A204.1 (cell line): ENCODE results near the gene DCAF17.
"Not testable (repeated sequence)": the region's sequence is repeated elsewhere in the genome, so short reads cannot be mapped to it uniquely, and the experiment has no call there.

Source experiments
- FAIRE-seq: peaks from 2 replicates; lab custom pipeline; 2012; peaks lifted over from hg19 to GRCh38; lab: Jason Lieb, UNC

DCAF17 gene

DNA sequence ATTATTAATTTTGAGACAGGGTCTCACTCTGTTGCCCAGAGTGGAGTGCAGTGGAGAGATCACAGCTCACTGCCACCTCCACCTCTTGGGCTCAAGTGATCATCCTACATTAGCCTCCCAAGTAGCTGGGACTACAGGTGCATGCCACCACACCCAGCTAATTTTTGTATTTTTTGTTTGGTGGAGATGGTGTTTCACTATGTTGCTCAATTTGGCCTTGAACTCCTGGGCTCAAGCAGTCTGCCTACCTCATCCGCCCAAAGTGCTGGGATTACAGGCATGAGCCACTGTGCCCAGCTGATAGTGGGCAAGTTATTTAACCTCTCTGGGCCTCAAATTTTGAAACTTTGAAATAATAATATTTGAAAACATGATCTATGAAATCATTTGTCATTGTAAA lies 26.5 kb downstream of the DCAF17 start:
- no peak for FAIRE-seq

DNA sequence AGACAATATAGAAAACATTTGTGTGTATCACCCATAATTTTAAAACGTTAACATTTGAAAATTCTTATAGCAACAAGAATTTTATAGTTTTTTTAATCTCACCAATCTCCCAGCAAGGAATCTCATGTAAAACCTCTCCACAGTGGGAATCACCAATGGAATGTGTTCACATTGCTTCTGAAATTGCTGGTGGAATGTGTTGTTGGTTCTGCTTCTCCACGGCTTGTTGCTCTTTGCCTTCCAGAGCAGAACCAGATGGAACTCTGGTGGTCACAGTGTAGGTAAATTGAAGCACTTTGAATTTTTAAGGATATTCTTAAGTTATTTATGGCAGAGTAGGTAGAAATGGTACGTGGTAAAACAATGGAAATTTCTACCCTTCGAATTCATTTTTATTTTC lies 35.1 kb downstream of the DCAF17 start:
- no peak for FAIRE-seq

DNA sequence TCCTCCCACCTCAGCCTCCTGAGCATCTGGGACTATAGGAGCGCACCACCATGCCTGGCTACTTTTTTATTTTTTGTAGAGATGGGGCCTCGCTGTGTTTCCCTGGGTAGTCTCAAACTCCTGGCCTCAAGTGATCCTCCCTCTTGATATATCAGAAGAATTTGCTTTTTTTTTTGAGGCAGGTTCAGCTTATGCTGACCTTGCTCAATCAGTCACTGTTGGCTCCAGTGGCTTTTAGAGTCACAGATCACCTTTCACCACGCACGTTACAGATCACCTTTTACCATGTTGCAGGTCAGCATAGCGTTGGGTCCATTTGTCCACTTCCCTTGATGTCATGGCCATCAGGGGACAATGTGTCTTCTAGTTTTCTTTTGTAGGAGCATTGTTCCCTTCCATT lies 36.1 kb downstream of the DCAF17 start:
- no peak for FAIRE-seq

DNA sequence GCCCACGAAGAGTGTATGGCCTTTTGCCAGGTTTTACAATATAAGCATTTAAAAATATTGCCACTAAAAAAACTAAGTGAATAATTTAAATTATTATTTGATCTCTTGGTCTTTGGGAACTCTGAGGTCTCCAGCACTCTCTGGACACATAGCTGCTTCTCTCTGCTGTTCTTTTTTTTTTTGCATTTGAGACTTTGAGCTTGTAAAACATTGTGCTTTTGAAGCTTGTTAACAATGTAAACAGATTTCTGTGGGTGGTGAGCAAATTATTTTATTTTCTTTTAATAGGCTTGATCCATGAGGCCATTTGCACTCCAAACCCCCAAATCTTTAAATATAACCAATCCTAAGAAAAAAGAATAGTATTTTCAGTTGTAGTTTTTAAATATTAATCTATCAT lies 42.0 kb downstream of the DCAF17 start:
- no peak for FAIRE-seq

DNA sequence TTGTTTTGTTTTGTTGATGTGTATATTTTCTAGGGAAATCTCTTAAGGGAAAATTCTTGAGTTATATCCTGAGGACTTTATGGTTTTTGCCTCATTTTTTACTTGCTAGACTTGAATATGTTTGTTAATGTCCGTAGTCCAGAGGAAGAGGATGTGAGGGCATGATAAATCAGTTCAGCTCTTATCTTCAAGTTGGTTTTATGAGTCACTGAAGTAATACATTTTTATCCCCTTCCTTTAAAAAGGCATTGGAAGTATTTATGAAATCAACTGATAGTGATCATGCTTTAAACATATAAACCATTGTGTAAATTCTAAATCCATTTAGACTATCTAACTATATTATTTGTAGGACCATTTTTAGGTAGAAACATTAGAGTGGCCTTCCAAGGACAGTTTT lies 44.3 kb downstream of the DCAF17 start:
- FAIRE-seq = no peak

DNA sequence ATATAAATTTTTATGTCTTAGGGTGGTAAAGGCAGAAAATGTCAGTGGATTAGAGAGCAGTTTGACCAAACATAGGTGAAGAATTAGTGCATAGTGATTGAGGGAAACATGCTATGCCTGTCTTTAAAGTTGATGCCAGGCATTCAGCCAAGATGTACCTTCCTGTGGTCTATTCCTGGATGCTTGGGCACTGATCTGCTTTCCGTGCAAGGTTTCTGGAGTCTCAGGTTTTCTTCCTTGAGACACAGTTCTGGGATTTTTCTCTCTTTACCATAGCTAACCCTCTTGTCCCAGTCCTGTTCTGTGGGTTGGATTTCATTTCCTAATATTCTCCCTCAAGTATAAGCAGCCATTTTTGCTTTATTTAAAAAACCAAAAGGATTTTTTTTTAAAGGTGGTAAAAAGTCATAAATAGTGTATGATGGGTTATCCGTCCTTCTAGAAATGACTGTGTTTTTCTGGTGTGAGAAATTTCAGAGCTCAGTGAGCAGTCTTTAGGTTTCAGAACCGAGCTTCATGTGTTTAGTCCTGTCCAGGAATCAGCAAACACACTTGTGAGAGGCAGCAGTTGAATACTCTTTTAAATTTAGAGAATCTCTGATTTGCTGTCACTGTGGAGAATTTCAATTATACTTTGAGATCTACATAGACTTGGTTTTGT lies 45.3 kb downstream of the DCAF17 start:
- no peak for FAIRE-seq

DNA sequence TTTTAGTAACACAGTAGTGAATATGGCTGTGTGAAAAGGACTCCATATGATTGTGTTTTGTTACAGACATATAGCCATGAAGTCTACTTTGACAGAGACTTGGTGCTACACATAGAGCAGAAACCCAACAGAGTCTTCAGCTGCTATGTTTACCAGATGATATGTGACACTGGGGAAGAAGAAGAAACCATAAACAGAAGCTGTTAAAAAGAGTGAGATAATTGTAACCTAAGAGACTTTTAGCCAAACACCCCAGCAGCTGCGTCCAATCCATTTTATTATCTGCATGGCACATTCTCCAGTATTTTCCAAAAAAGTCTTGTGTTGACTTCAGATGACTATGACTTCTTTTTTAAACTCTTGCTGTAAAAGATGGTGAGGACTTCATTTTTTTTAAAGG lies 46.9 kb downstream of the DCAF17 start:
- no peak for FAIRE-seq

DNA sequence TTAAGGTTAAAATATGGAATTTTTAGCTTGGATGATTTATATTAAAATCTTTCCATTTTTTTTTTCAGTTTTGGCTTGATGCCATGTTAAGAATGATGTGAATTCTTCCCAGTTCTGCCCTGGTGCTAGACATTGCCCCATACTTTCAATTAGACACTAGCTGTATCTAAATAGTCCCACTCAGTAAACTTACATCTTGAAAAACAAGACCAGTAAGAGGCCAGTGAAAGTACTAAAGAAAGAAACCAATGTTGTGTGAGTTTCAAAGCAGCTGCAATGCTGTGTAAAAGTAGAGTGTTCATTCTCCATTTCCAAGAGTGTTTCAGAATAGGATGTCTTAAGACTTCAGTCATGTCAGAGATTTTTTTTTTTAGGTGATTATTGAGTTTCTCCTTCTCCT lies 48.3 kb downstream of the DCAF17 start:
- FAIRE-seq = no peak

DNA sequence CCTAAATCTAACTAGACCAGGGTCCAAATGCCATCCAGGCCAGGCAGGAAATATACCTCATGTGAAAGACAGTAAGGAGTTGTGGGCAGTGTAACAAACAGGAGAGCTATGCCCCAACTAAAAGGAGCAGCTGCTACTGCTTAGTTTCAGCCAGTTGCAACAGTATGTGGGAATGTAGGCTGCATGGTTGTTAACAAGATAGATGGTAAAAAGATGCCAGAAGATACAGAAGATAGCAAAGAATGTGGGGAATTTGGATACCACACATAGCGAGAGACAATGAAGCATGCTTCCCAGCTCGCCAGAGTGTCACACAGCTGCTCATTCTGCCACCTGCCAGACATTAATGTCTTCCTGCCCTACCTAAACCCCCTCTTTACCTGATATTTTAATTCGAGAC lies 48.9 kb downstream of the DCAF17 start:
- no peak for FAIRE-seq

DNA sequence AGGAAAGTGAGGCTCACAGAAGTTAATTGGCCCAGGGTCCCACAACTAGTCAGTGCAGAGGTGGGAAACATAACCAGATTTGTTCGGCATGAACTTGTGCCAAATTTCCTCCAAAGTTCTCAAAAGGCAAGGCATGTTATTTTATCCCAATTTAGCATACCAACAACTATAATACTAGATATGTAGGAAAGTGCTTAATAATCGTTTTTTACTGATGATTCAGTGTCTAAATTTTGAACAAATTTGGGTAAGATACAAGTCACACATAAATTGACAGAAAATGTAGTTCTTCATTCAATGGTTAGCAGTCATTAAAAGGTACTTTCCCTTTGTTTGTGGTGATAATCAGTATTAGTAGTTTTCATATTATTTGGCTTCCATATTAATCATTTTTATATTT lies 49.8 kb downstream of the DCAF17 start:
- FAIRE-seq = no peak

DNA sequence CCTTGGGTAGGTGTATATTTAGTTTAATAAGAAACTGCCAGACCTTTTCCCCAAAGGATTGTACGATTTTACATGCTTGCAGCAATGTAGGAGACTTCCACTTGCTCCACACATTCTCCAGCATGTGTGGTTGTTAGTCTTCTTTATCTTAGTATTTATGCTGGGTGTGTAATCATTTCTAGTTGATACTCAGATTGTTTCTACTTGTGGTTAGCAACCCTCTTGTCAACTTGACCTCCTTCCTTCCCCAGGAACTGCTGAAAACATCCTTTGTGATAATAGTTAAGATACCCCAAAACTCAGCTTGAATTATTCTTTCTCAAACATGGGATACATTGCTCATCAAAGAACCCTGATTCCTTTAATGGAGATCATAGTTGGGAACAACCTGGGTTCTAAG lies 51.1 kb downstream of the DCAF17 start:
- no peak for FAIRE-seq

DNA sequence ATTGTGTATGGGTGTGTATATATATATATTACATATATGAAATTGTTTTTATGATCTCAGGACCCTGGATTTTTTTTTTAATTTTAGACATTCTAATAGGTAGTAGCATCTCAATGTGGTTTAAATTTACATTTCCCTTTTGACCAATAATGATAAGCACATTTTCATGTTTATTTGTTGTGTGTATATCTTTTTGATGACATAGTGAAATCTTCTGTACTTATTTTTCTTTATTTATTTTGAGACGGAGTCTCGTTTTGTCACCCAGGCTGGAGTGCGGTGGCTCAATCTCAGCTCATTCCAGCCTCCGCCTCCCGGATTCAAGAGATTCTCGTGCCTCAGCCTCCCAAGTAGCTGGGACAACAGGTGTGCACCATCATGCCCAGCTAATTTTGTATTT lies 53.2 kb downstream of the DCAF17 start:
- no peak for FAIRE-seq

DNA sequence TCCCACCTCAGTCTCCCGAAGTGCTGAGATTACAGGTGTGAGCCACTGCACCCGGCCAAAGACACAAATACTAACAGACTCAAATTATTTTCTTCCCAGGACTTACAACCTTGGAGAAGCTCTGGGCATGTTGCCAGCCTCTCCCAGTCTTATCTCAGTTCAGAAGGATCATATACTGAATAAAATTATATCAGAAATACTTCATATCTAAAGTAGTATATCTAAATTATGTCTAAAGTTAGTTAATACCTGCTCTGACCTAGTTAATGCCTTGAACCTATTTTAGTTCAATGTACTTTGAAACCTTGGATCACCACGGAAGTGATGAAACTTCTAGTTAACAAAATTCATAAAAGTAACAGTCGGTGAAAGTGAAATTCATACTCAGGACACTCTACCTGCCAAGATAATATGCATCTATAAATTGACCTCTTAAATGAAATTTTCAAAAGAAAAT lies 53.8 kb downstream of the DCAF17 start:
- FAIRE-seq = no peak

DNA sequence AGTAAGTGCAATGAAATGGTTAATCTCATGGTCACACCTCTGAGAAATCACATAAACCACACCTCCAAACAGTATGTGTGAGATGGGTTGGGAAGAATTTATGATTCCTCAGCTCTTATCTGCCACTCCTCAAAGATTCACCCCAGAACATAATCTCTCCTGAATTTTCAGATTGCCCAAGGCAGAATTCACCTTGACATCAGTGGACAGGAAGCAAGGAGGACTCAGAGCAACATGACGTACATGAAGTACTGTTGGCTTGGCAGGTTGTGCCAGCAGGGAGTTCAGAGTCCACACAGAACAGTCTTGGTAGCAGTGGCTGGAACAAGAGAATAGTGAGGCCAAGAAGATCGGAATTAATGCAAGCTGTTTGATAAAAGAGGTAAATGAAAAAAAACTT lies 56.6 kb downstream of the DCAF17 start:
- FAIRE-seq = no peak

DNA sequence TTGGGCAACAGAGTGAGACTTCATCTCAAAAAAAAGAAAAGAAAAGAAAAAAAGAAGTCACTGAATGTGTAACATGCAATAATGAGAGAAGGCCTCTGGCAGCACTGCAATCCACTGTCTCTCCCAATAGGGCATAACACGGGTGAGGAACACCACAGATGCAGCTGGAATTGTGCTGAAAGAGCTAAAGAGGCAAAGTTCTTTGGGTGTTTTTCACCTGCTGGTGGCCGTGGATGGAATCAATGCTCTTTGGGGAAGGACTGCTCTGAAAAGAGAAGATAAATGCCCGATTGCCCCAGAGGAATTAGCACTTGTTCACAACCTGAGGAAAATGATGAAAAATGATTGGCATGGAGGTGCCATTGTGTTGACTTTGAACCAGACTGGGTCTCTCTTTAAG lies 57.3 kb downstream of the DCAF17 start:
- FAIRE-seq = no peak

DNA sequence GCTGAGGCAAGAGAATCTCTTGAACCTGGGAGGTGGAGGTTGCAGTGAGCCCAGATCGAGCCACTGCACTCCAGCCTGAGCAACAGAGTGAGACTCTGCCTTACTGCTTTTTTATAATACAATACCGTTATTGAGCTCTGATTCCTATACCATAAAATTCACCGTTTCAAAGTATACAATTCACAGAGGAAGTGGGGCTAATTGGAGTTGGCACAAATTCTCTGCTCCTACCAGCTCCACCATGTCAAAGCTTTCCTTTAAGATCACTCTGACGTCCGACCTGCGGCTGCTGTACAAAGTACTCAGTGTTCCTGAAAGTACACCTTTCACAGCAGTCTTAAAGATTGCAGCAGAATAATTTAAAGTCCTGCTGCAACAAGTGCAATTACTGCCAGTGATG lies 58.6 kb downstream of the DCAF17 start:
- FAIRE-seq = no peak

DNA sequence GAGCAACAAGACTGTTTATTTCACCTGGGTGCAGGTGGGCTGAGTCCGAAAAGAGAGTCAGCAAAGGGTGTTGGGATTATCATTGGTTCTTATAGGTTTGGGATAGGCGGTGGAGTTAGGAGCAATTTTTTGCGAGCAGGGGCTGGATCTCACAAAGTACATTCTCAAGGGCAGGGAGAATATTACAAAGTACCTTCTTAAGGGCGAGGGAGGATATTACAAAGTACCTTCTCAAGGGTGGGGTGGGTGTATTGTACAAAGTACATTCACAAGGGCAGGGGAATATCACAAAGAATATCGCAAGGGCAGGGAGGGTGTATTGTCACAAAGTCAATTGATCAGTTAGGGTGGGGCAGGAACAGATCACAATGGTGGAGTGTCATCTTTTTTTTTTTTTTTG lies 63.6 kb downstream of the DCAF17 start:
- FAIRE-seq = not testable (repeated sequence)

DNA sequence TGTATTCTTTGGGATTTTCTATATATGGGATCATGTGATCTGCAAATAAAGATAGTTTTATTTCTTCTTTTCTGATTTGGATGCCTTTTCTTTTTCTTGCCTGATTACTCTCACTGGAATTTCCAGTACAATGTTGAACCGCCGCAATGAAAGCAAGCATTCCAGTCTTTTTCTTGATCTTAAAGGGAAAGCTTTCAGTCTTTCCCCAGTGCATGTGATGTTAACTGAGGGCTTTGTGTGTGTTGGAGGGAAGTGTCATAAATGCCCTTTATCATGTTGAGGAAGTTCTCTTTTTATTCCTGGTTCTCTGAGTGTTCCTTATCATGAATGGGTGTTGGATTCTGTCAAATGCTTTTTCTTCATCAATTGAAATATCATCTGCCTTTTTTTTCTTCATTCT lies 71.3 kb downstream of the DCAF17 start:
- FAIRE-seq = no peak

DNA sequence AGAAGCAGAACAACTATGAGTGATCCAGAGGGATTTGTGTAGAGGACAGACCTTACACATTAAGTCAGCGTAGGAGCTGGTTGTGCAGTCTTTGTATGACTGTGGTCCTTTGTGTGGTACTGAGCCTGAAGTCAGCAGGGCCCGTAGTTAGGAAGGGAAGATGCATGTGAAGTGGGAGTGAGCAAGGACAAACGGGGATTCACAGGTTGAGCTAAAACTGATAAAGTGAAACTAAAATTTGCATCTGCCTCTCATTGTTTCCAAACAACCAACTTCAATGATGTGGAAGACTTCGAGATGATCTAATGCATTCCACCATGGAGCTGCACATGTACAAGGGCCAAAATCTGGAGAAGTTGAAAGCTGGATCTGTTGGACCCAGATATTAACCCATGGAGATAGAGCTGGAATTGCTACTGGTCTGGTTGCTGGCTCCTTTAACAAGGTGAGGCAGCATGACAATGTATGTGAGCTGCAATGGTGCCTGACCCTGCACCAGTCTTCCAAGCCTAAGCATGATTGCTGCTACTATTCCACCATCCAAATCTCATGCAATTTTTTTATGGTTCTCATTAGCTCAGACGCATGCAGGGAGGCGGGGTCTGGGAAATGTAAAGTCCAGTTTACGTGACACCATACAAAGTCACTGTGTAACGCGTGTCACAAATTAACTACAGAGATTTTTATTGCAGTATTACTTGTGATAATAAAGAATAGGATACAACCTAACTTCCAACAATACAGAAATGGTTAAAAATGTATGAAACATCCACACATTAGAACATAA lies 76.1 kb downstream of the DCAF17 start:
- FAIRE-seq = no peak

DNA sequence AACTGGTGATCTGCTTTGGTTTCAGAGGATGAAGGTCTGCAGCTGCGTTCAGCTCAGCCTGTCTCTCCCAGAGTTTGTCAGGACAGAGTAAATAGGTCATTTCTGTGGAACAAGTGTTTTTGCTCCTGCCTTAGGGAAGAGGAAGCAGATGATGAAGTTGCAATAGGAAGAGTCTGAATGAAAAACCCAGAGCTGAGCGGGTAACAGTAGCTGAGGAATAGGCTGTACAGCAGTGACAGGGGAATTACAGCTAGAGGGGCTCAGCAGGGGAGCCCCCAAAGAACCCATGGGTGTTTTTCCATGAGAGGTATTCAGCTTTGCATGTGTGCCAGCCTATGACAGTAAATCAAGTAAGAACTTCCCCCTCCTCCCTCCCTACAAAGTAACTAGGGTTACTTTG lies 78.0 kb downstream of the DCAF17 start:
- FAIRE-seq = no peak

DNA sequence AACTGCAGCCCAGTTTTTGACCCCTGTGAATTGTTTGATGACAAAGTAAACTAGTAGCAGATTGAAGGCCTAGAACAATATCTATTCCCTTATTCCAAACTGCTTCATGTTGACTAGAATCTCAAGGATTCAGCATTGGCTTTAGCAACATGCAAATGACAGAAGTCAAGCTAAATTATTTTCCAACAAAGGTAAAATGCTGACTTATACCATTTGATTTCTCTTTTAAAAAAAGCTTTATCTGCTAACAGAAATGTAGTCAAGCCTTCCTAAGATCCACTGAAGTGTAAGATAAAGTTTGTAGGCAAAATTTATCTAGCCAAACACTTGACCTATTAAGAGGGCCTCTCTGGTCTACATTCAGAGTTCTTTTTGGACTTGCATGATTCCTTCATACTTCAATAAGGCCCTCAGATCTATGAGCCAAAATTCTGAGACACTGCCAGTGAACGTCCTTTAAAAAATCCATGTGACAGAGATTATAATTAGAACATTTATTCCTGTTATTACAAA lies 78.7 kb downstream of the DCAF17 start:
- FAIRE-seq = no peak

DNA sequence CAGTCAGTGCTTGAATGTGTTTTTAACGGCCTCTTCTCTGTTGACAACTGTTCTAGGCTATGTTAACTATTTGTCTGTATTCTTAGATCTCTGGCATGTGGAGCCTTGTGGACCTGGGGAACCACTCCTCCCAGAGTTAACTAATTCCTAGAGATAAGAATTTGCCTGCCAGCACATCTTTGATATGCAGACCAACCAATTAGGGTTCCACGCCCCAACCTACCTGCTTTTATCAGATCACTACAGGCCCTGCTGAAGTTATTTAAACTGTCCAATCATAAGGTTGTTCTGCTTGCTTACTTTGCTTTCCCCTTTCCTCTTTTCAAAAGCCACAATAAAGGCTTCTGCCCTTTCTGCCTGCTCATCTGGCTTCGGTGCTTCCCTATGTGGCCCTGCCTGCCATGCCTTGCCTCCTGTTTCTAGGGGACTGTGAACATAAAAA lies 79.7 kb downstream of the DCAF17 start:
- no peak for FAIRE-seq

DNA sequence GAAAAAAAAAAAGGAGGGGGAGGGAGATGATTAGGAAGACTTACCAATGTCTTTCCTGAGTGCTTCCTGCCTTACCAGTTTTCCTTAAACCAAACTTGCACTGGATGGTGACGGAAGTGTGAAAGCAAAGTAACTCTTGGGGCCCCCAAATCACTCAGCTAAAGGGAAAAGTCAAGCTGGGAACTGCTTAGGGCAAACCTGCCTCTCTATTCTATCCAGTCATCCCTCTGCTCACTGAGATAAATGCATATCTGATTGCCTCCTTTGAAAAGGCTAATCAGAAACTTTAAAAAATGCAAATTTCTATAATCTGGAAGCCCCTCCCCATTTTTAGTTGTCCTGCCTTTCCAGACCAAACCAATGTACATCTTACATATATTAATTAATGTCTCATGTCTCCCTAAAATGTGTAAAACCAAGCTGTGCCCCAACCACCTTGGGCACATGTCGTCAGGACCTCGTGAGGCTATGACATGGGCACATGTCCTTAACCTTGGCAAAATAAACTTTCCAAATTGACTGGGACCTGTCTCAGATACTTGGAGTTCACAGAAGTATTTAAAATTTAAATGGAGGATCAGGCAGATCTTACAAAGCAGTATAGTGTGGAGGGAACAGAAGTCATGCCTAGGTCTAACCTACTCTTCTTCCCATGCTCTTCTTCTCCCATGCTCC lies 81.0 kb downstream of the DCAF17 start:
- no peak for FAIRE-seq
